Dedifferentiated amniotic fluid mesenchymal stem cell (primary cell): ENCODE measurements around the gene HNRNPC.
"Not testable (repeated sequence)": the region's sequence is repeated elsewhere in the genome, so short reads cannot be mapped to it uniquely, and the experiment has no call there.

Source experiments
- DNase-seq: peaks from one replicate; pipeline ENCODE4 v3.0.0-alpha.2; 2016; ENCODE audit errors: extremely low spot score

The HNRNPC gene

GRCh38 chr14:21268617-21269251 lies 508 bp downstream of the HNRNPC start:
- DNase-seq = peak; percentile 54

DNA sequence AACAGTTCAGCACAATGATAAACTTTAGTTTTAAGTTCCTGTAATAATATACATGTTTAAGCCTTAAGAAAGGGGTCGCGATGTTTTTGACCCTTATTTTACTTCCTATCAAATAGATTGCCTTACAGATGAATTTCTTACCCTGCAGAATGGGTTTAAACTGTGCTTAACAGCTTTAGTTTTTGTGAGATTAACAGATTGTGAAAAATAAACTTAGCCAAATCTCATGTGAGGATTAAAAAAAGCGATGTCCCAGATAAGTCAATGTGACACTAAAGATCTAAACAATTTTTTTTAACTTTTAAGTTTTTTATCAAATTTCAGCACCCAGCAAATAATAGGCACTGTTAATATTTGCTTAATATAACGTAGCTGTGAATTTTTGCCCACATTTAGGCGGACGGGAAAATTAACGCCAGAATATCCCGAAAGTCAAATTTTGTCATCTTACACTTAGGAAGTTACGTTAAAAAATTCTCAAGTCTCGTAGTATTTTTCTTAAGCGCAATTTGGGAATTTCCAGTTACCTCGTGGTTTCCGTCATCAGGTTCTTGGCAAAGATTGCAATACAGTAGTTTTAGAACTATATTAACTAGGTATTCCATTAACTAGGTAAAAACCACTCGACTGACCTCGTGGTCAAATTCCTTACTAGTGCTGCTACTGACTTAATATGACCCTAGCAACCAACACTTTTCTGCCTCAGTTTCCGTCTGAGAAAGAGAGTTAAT lies 1.2 kb downstream of the HNRNPC start:
- DNase-seq = no peak

GRCh38 chr14:21267431-21267845 lies 1.8 kb downstream of the HNRNPC start:
- no peak for DNase-seq

- DNase-seq = peak; percentile 39
Observed at GRCh38 chr14:21264025-21264801, 5.0 kb downstream of the HNRNPC start.

DNA sequence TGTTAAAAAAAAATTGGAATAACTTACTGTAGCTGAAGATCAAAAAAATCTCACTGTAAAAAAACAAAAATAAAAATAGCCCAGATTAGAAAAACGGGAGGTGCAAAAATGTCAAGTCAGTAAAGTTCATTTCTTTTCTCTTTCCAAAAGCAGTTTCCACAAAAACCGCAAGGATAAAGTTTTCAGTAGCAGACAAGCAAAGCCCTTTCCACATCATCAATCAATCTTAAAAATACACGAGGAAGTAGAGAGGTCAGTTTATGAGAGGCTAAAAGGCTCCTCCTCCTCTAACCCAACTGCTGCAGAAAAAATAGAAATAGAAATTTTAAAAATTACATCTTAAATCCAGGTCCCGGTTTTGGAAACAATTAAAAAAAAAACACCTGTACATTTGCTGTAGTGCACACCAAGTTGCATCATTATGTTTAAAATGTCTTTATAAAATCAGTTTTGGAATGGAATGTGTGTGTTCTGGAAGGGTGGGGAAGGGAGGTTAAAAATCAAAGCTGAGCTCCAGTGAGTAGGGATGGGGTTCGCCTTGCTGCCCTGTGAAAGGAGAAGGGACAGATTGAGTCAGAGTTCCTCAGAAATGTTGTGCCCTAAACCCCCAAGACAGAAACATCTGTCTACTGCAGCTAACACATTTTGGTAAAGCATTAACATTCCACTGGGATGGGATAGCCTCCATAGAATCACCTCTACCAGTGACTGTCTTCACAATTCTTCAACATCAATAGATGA lies 5.8 kb downstream of the HNRNPC start:
- no peak for DNase-seq

DNA sequence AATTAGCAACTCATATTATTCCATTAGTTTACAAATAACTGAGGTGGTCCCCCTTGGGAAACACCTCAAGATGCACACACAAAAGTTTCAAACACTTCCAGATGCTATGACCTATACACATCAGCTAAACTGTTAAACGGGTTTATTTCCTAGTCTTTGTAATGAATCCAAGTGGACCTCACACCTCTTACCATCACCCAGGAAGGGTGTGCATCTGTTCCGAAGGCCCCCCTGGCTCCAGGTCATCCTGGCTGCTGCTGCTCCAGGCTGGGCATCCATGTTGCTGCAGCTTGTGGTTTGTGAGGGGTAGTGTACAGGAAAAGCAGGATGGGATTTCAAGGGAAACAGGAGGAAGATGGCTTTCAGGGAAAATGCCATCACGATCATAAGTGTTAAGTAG lies 6.8 kb downstream of the HNRNPC start:
- no peak for DNase-seq

GRCh38 chr14:21261824-21262223 lies 7.4 kb downstream of the HNRNPC start:
- DNase-seq = no peak

DNA sequence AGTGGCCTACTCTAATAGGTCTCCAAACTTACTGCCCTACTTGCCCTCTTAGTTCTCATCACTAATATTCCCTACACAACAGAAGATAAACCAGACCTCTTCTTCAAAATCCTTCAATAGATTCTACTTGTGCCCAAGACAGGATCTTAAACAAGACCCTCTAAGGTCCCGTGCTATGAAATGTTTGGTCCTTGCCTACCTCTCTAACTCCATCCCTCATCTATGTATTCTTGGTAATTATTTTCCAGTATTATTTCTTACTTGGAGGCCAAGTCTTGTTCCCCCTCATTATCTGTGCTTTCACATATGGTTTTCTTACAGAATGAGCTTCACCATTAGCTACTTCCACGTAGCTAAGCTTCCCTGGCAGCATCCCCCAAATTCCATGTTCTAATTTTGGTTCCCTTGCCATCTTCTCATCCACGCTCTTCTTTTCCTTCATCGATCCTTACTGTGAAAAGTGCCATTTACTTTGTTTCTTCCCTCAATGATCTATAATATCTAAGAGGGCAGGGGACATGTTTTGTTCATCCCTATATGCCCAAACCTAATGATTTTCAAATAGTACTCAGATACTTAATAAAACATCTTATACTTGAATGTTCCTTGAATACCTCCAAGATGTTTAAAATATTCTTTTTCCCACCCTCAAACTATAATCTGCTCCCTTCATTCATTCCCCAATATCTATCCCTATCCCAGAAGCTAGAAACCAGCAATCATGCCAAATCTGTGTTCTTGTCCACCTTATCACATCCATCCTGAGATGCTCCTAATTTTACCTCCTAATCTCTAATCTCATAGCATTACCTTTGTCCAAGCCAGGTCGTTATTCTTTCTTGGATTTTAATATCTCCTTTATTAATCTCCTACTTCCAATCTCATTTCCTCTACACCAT lies 10.1 kb downstream of the HNRNPC start:
- no peak for DNase-seq

DNA sequence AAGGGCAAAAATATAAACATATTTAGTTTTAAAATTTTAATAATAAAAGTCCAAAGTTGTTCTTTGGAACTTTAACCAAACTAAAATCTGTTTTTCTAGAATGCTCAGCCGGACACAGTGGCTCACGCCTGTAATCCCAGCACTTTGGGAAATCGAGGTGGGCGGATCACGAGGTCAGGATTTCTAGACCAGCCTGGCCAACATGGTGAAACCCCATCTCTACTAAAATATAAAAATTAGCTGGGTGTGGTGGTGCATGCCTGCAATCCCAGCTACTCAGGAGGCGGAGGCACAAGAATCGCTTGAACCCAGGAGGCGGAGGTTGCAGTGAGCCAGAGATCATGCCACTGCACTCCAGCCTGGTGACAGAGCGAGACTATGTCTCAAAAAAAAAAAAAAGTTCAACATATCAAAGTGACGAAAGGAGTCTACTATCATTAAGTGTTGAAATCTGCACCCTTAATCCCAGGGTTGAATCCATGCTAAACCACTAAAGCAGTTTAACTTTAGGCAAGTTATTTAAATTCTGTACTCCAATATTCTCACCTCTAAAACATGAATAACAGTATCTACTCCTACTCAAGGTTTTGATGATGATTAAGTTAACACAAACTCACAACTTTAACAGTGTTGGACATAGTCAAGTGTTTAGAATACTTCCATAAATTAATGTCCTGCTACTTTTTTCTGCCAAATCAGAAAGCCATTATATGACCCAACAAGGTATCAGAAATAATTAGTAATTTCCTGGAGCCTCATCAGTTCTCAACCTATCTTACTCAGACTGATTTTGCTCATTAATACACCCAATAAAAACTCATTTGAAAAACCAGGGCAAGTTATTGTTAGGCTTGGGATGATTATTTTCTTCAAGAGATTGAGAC lies 11.0 kb downstream of the HNRNPC start:
- DNase-seq = no peak

- DNase-seq = no peak
Observed at GRCh38 chr14:21257394-21257909, 11.8 kb downstream of the HNRNPC start.

- no peak for DNase-seq
Observed at GRCh38 chr14:21256539-21257393, 12.5 kb downstream of the HNRNPC start.

- not testable (repeated sequence) for DNase-seq
Observed at GRCh38 chr14:21256102-21256447, 13.2 kb downstream of the HNRNPC start.

DNA sequence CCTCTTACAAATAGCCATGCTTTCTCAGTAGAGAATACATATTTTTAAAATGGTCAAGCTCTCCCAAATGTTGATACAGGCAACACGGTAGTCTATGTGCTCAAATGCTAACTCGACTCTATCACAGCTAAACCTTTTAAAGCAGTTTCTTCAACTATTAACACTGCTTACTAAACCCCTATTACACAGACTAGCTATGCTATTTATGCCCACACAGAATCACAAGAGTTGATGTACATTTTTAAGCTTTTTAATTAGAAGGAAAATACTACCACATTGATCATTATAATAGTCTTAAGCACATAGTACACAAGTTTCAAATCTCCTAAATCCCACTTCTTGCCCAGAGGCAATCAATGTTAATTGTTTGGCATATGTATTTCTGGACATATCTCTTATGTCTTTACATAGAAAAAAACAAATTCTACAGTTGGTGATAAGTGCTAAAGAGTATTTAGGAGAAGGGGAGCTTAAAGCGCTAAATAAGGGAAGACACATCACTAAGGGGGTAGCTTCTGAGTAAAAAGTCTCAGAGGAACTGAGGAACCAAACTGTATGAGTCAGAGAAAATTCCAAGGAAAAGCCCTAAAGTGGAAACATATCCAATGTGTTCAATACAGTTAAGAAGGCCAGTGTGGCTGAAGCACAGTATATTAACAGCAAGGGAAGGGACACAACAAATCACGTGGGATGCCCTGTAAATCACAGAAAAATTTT lies 13.7 kb downstream of the HNRNPC start:
- peak; percentile 17 for DNase-seq

GRCh38 chr14:21252149-21252548 lies 17.1 kb downstream of the HNRNPC start:
- DNase-seq = no peak

GRCh38 chr14:21251215-21251614 lies 18.0 kb downstream of the HNRNPC start:
- DNase-seq = no peak

GRCh38 chr14:21248739-21249411 lies 20.4 kb downstream of the HNRNPC start:
- no peak for DNase-seq

- no peak for DNase-seq
Observed at GRCh38 chr14:21248338-21248737, 20.9 kb downstream of the HNRNPC start.

- DNase-seq = no peak
Observed at GRCh38 chr14:21245813-21246212, 23.4 kb downstream of the HNRNPC start.
